Measurements from ENCODE around the gene SPRR2E.
A peak's percentile ranks its signal among the peaks of the same experiment; 100 is the strongest.
"Not testable (repeated sequence)": the region's sequence is repeated elsewhere in the genome, so short reads cannot be mapped to it uniquely, and the experiment has no call there.

Gene SPRR2E

GRCh38 chr1:153094426-153094825 lies at the start of gene SPRR2E:
Gene SPRR2E, minus strand, starts transcription at chr1:153094526. Its CDS starts 775 bp downstream, at chr1:153093751.
- no peak for DNase-seq

DNA sequence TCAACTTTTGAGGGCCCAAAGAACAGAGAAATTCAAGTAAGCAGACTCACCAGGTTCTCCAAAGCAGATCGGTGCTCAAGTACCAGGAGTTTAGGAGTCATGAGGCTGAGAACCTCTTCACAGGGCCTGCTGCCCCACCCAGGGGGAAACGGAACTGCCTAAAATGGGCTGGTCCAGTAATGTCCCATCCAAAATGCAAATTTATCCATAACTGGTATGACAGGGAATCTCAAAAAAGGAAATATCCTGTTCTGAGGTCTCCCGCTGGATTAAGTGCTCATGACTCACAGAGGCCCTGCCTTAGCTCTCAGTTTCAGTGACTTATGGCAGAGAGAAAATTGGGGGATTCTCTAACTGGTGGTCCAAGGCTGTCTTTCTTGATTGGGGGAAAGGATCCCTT lies 47.1 kb upstream of the SPRR2E start:
- no peak for DNase-seq

DNA sequence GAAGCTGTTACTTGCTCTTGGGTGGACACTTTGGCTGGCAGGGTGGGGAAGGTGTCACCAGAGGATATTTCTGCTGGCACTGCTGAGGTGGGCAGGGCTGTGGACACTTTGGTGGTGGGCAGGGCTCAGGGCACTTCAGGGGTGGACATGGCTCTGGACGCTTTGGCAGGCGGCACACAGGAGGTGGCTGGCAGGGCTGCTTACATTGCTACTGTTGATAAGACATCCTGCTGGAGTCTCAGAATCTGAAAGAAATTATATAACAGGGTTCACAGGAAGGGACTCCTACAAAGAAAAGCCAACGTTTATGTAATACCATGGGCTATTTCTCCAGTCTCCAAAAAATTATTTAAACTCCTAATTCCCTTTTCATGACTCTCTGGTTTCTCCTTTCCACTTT lies 46.2 kb upstream of the SPRR2E start:
- no peak for DNase-seq

DNA sequence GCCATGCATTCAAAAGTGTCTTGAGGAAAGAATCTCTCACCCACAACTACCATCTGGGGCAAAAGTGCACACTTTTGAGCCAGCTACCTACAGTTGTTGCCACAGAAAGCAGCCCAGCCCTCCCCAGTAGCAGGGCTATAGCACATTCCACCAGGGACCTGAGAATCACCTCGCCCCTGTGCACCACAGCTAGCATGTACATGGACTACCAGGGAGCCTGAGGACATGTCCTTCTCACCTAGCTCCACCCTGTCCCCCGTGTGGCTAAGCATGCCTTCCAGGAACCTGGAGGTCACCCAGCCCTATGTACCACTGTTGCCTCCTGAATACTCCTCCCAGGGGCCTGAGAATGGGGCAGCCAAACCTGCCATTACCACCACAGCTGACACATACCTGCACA lies 39.4 kb upstream of the SPRR2E start:
- DNase-seq: no peak

- no peak for DNase-seq
These were observed 38.9 kb upstream of the SPRR2E start for GRCh38 chr1:153133267-153133666.

DNA sequence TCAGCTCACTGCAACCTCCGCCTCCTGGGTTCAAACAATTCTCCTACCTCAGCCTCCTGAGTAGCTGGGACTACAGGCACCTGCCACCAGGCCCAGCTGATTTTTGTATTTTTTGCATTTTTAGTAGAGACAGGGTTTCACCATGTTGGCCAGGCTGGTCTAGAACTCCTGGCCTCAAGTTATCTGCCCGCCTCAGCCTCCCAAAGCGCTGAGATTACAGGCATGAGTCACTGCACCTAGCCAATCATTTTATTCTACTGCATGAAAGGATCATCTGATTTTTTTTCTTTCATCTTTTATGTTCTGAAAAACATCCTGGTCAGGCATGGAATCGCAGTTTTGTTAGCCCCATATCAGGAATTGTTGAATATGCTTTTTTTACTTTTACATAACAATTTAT lies 34.4 kb upstream of the SPRR2E start:
- DNase-seq: not testable (repeated sequence)

- DNase-seq: no peak
These were observed 33.0 kb upstream of the SPRR2E start for GRCh38 chr1:153127296-153127695.

DNA sequence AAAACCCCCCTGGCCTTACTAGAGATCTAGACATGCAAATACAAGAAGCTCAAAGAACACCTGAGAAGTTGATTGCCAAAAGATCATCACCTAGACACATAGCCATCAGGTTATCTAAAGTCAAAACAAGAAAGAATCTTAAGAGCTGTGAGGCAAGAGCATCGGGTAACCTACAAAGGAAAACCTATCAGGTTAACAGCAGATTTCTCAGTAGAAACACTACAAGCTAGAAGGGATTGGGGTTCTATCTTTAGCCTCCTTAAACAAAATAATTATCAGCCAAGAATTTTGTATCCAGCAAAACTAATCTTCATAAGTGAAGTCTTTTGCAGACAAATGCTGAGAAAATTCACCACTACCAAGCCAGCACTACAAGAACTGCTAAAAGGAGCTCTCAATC lies 31.2 kb upstream of the SPRR2E start:
- no peak for DNase-seq

GRCh38 chr1:153123793-153124192 lies 29.5 kb upstream of the SPRR2E start:
- not testable (repeated sequence) for DNase-seq

GRCh38 chr1:153122831-153123421 lies 28.6 kb upstream of the SPRR2E start:
- peak; percentile 75 to 89 for DNase-seq

DNA sequence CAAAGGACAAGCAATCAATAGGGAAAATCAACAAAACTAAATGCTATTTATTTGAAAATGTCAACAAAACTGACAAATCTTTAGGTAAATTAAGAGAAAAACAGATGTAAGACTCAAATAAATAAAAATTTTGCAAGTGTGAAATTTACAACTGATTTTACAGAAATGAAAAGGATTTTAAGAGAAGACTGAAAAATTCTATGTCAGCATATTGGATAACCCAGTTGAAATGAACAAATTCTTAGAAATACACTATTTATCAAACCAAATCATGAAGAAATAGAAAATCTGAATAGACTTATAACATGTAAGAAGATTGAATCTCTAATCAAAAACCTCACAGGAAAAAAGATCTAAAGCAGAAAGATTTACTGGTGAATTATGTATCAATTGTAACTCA lies 26.6 kb upstream of the SPRR2E start:
- DNase-seq: no peak

- DNase-seq: no peak
These were observed 25.2 kb upstream of the SPRR2E start for GRCh38 chr1:153119491-153119971.

GRCh38 chr1:153115264-153115663 lies 20.9 kb upstream of the SPRR2E start:
- not testable (repeated sequence) for DNase-seq

DNA sequence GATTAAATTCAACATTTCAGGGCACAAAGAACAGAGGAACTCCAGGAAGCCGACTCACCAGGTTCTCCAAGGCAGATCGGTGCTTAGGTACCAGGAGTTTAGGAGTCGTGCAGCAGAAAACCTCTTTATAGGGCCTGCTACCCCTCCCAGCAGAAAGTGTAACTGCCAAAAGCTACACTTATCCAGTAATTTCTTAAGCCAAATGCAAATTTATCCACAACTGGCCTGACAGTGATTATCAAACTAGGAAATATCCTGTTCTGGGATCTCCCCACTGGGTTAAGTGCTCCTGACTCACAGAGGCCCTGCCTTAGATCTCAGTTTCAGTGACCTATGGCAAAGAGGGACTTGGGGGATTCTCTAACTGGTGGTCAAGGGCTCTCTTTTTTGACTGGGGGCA lies 19.1 kb upstream of the SPRR2E start, which contains the start of gene SPRR2F:
TSS of gene SPRR2F (minus strand) at position 101 of the 400 bp plus-strand sequence. CDS start 783 bp downstream, outside the sequence.
- no peak for DNase-seq

GRCh38 chr1:153112454-153112853 lies 18.1 kb upstream of the SPRR2E start:
- not testable (repeated sequence) for DNase-seq

DNA sequence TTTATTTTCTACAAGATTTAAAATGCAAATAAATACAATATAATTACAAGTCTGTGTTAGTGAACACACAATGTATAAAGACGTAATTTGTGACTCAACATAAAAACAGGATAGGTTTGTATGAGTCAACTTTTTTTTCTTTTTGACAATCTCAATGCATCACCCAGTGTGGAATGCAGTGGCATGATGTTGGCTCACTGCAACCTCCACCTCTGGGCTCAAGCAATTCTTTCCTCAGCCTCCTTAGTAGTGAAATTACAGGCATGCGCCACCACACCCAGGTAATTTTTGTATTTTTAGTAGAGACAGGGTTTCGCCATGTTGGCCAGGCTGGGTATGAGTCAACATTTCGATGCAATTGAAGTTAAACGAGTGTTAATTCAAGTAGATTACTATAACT lies 5.9 kb upstream of the SPRR2E start:
- no peak for DNase-seq

DNA sequence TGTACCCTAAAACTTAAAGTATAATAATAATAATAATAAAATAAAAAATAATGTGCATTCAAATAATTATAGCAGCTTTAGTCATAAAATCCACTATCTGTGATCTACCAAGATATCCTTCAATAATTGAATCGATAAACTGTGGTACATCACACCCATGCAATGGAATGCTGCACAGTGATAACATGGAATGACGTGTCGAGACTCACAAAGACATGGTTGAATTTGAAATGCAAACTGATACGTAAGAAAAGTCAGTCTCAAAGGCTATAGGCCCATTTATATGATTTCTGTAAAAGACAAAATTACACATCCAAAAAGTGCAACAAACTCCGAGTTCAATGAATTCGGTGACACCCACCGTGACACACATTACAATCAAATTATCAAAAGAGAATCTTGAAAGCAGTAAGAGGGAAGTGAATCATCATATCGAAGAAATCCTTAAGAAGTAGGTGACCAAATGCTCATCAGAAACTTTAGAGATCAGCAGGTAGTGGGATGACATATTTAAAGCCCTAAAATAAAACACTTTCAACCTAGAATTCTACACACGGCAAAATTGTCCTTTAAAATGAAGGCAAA lies 5.2 kb upstream of the SPRR2E start:
- DNase-seq: no peak

- no peak for DNase-seq
These were observed 1.4 kb upstream of the SPRR2E start for GRCh38 chr1:153095764-153096163.

DNA sequence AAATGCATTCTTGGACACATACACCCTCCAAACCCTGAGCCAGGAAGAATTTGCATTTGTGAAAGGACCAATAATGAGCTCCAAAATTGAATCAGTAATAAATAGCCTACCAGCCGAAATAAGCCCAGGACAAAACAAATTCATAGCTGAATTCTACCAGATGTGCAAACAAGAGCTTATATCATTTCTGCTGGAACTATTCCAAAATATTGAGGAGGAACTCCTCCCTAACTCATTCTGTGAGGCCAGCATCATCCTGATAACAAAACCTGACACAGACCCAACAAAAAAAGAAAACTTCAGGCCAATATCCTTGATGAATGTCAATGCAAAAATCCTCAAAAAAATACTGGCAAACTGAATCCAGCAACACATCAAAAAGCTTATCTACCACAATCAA lies 6.7 kb downstream of the SPRR2E start:
- DNase-seq: no peak

GRCh38 chr1:153081736-153082135 lies 12.6 kb downstream of the SPRR2E start:
- DNase-seq: no peak

- no peak for DNase-seq
These were observed 21.3 kb downstream of the SPRR2E start for GRCh38 chr1:153072806-153073726.

GRCh38 chr1:153071511-153071910 lies 22.8 kb downstream of the SPRR2E start, which contains the start of gene SPRR2B:
Gene SPRR2B, minus strand, starts transcription at chr1:153071611. Its CDS starts 772 bp downstream, at chr1:153070839.
- DNase-seq: no peak

GRCh38 chr1:153070243-153070642 lies 24.1 kb downstream of the SPRR2E start:
- no peak for DNase-seq
